H1 (cell line): ENCODE measurements around the gene C1QTNF7. TPM values are rescaled to one million over a fixed set of nuclear protein-coding genes. Genes with fewer than 3 reads are reported as not detected.

Experiments used
- CTCF ChIA-PET: fragments of 300-600 bp; sonication (Branson Sonifier 250); formaldehyde crosslinking; loops from one replicate; lab custom pipeline; 2021; ENCODE audit not compliant: partially characterized antibody; lab: Charles Lee
- POLR2A ChIA-PET: fragments of 300-600 bp; sonication (Branson Sonifier 250); formaldehyde crosslinking; loops from one replicate; lab custom pipeline; 2021; ENCODE audit warnings: inconsistent platforms; ENCODE audit not compliant: partially characterized antibody; lab: Charles Lee
- DNase-seq, 2 experiments: peaks; one replicate each; pipeline versions ENCODE4 v3.0.0 to v3.0.0-alpha.2; 2010 to 2022; ENCODE audit warnings: low spot score in 2 of 2, low read depth in 1 of 2, mixed read lengths in 1 of 2
- FAIRE-seq: peaks from 2 replicates; lab custom pipeline; 2011; peaks lifted over from hg19 to GRCh38; lab: Jason Lieb, UNC
- H2AFZ ChIP-seq: 2 replicates; pipeline ENCODE4 v1.8.1; 2012; ENCODE audit warnings: low read length, inconsistent platforms
- H2AK5ac ChIP-seq: 2 replicates; pipeline ENCODE4 v1.6.1; 2013; ENCODE audit warnings: low read depth, low read length
- H2BK120ac ChIP-seq: replicated peaks from 2 replicates; pipeline ENCODE3; 2013; ENCODE audit warnings: low read depth, low read length, inconsistent platforms
- H2BK12ac ChIP-seq: 2 replicates; pipeline ENCODE4 v1.6.1; 2013; ENCODE audit warnings: low read depth, low read length
- H2BK15ac ChIP-seq: 2 replicates; pipeline ENCODE4 v1.6.1; 2013; ENCODE audit warnings: low read length
- H2BK20ac ChIP-seq: 2 replicates; pipeline ENCODE4 v1.6.1; 2013; ENCODE audit warnings: low read length
- H2BK5ac ChIP-seq: 2 replicates; pipeline ENCODE4 v1.6.1; 2013; ENCODE audit warnings: low read depth, low read length
- H3K14ac ChIP-seq: 2 replicates; pipeline ENCODE4 v1.6.1; 2013; ENCODE audit warnings: inconsistent platforms; ENCODE audit not compliant: insufficient read length
- H3K18ac ChIP-seq: 2 replicates; pipeline ENCODE4 v1.6.1; 2013; ENCODE audit warnings: low read length; ENCODE audit errors: extremely low read depth
- H3K23ac ChIP-seq: 2 replicates; pipeline ENCODE4 v1.6.1; 2013; ENCODE audit warnings: inconsistent platforms; ENCODE audit not compliant: insufficient read length
- H3K23me2 ChIP-seq: 2 replicates; pipeline ENCODE4 v1.6.1; 2013; ENCODE audit warnings: low read depth, low read length
- H3K27ac ChIP-seq: 2 replicates; pipeline ENCODE4 v1.6.1; 2011; ENCODE audit warnings: low read depth, low read length, inconsistent platforms
- H3K27me3 ChIP-seq, 4 experiments: replicated peaks in 1 of 4; 1 replicate in 1 of 4; 2 replicates in 3 of 4; pipeline versions ENCODE4 v1.6.1 to v1.8.1; 2011 to 2013; ENCODE audit warnings: low read length in 3 of 4, mild to moderate bottlenecking in 3 of 4, inconsistent platforms in 2 of 4, mixed read lengths in 2 of 4, moderate library complexity in 1 of 4; ENCODE audit not compliant: control insufficient read depth in 3 of 4, insufficient read depth in 3 of 4; ENCODE audit errors: extremely low read depth in 1 of 4
- H3K36me3 ChIP-seq, 4 experiments: 2 replicates each; pipeline versions ENCODE4 v1.6.1 to v1.8.1; 2011 to 2013; ENCODE audit warnings: mild to moderate bottlenecking in 4 of 4, low read length in 3 of 4, moderate library complexity in 2 of 4, control low read depth in 1 of 4, inconsistent platforms in 1 of 4; ENCODE audit not compliant: insufficient read depth in 4 of 4, control insufficient read depth in 2 of 4
- H3K4ac ChIP-seq: replicated peaks from 2 replicates; pipeline ENCODE3; 2013; ENCODE audit warnings: low read length, low read depth, mixed read lengths, inconsistent platforms; ENCODE audit not compliant: insufficient read length
- H3K4me1 ChIP-seq, 4 experiments: replicated peaks in 1 of 4; 1 replicate in 1 of 4; 2 replicates in 3 of 4; pipeline versions ENCODE4 v1.6.1 to v1.8.1; 2011 to 2013; ENCODE audit warnings: low read length in 3 of 4, inconsistent platforms in 2 of 4, mixed read lengths in 1 of 4; ENCODE audit not compliant: insufficient read depth in 4 of 4, control insufficient read depth in 3 of 4
- H3K4me2 ChIP-seq, 2 experiments: 2 replicates each; pipeline versions ENCODE4 v1.6.1 to v1.8.1; 2011 to 2013; ENCODE audit warnings: low read depth in 2 of 2, low read length in 2 of 2, control low read depth in 1 of 2, inconsistent platforms in 1 of 2, mild to moderate bottlenecking in 1 of 2; ENCODE audit not compliant: insufficient read depth in 1 of 2
- H3K4me3 ChIP-seq, 4 experiments: fragments of 200-600, 300-600 bp in 1 of 4; sonication (generic), shearing (Covaris generic), sonication (Bioruptor Twin) in 1 of 4; 2 replicates each; pipeline versions ENCODE4 v1.5.1 to v1.8.1; 2011 to 2016; ENCODE audit warnings: low read length in 4 of 4, low read depth in 3 of 4, control low read depth in 2 of 4, inconsistent platforms in 2 of 4, mild to moderate bottlenecking in 2 of 4, mixed read lengths in 1 of 4, moderate library complexity in 1 of 4; ENCODE audit not compliant: insufficient read depth in 2 of 4; ENCODE audit errors: extremely low read depth in 1 of 4
- H3K56ac ChIP-seq: replicated peaks from 2 replicates; pipeline ENCODE3; 2013; ENCODE audit warnings: low read depth, mild to moderate bottlenecking, mixed read lengths, low read length, inconsistent platforms; ENCODE audit not compliant: insufficient read length
- H3K79me1 ChIP-seq: 2 replicates; pipeline ENCODE4 v1.6.1; 2013; ENCODE audit warnings: low read depth, low read length, control low read depth
- H3K79me2 ChIP-seq, 2 experiments: 2 replicates each; pipeline versions ENCODE4 v1.6.1 to v1.8.1; 2012 to 2013; ENCODE audit warnings: low read length in 2 of 2, mild to moderate bottlenecking in 2 of 2, inconsistent platforms in 1 of 2; ENCODE audit not compliant: insufficient read depth in 2 of 2, control insufficient read depth in 1 of 2
- H3K9ac ChIP-seq, 4 experiments: replicated peaks in 1 of 4; 1 replicate in 1 of 4; 2 replicates in 3 of 4; pipeline versions ENCODE4 v1.6.1 to v1.8.1; 2011 to 2013; ENCODE audit warnings: low read depth in 3 of 4, low read length in 3 of 4, control low read depth in 2 of 4, mild to moderate bottlenecking in 2 of 4, moderate library complexity in 2 of 4, inconsistent platforms in 1 of 4; ENCODE audit errors: extremely low read depth in 1 of 4
- H3K9me3 ChIP-seq, 2 experiments: 2 replicates each; pipeline versions ENCODE4 v1.6.1 to v1.8.1; 2012 to 2013; ENCODE audit warnings: mild to moderate bottlenecking in 2 of 2, moderate library complexity in 2 of 2, control low read depth in 1 of 2, inconsistent platforms in 1 of 2, low read depth in 1 of 2, low read length in 1 of 2, mixed read lengths in 1 of 2; ENCODE audit not compliant: insufficient read depth in 2 of 2
- H4K20me1 ChIP-seq, 2 experiments: replicated peaks in 1 of 2; 2 replicates each; pipeline versions ENCODE3 to v1.8.1; 2011 to 2013; ENCODE audit warnings: inconsistent platforms in 2 of 2, low read length in 2 of 2, mild to moderate bottlenecking in 1 of 2; ENCODE audit not compliant: insufficient read depth in 2 of 2, control insufficient read depth in 1 of 2
- H4K5ac ChIP-seq: 2 replicates; pipeline ENCODE4 v1.6.1; 2013; ENCODE audit warnings: low read length, low read depth, mixed read lengths, inconsistent platforms; ENCODE audit not compliant: insufficient read length
- H4K8ac ChIP-seq: 2 replicates; pipeline ENCODE4 v1.8.0; 2013; ENCODE audit warnings: mild to moderate bottlenecking, moderate library complexity, low read length, inconsistent platforms; ENCODE audit not compliant: insufficient read depth; ENCODE audit errors: extremely low read depth
- H4K91ac ChIP-seq: replicated peaks from 2 replicates; pipeline ENCODE3; 2013; ENCODE audit warnings: low read length, mixed read lengths, inconsistent platforms; ENCODE audit not compliant: insufficient read length
- CEBPB ChIP-seq: IDR thresholded peaks from 2 replicates; pipeline ENCODE4 v1.6.1; 2012; ENCODE audit warnings: low read depth, low read length
- CHD2 ChIP-seq: IDR thresholded peaks from 2 replicates; pipeline ENCODE4 v1.6.1; 2012; ENCODE audit warnings: low read length, improper control_type of control experiment
- EGR1 ChIP-seq: IDR thresholded peaks from 2 replicates; pipeline ENCODE4 v1.6.1; 2011; ENCODE audit warnings: low read depth, low read length, borderline replicate concordance
- KDM1A ChIP-seq: fragments of 200-600, 300-600 bp; sonication (generic); IDR thresholded peaks from 2 replicates; pipeline ENCODE4 v1.7.1; 2016; ENCODE audit warnings: mild to moderate bottlenecking, low read length, borderline replicate concordance
- KDM4A ChIP-seq: IDR thresholded peaks from one replicate; pipeline ENCODE4 v1.7.1; 2012; ENCODE audit warnings: low read depth, mild to moderate bottlenecking, moderate library complexity, low read length, inconsistent platforms; ENCODE audit not compliant: severe bottlenecking
- RAD21 ChIP-seq, 2 experiments: IDR thresholded peaks in 1 of 2; conservative IDR thresholded peaks in 1 of 2; 2 replicates each; pipeline ENCODE4 v1.6.1; 2011; ENCODE audit warnings: low read depth in 2 of 2, low read length in 2 of 2, improper control_type of control experiment in 1 of 2, inconsistent platforms in 1 of 2, mild to moderate bottlenecking in 1 of 2, moderate library complexity in 1 of 2
- SIRT6 ChIP-seq: IDR thresholded peaks from one replicate; pipeline ENCODE4 v1.7.1; 2012; ENCODE audit warnings: low read length, inconsistent platforms
- TAF1 ChIP-seq: IDR thresholded peaks from 2 replicates; pipeline ENCODE4 v1.6.1; 2011; ENCODE audit warnings: mild to moderate bottlenecking, low read depth, low read length
- ZNF274 ChIP-seq: IDR thresholded peaks from 2 replicates; pipeline ENCODE4 v1.7.0; 2012; ENCODE audit warnings: low read length, borderline replicate concordance; ENCODE audit errors: extremely low read depth
- WGBS, 2 experiments: shearing (Covaris generic) in 1 of 2; methylation state at CpG; one replicate each; pipeline versions ENCODE4 v1.1.6 to v1.1.7; 2013 to 2015; ENCODE audit warnings: low lambda C conversion rate in 2 of 2, mixed read lengths in 2 of 2, inconsistent platforms in 1 of 2, low coverage in 1 of 2, missing lambda C conversion rate in 1 of 2; ENCODE audit not compliant: insufficient replicate concordance in 2 of 2, insufficient coverage in 1 of 2, insufficient read length in 1 of 2; ENCODE audit errors: extremely low coverage in 1 of 2, missing lambda C conversion rate in 1 of 2; 5-methylcytosine and 5-hydroxymethylcytosine counted together
- polyA plus RNA-seq, 7 experiments: library from polyadenylated mRNA; depleted of rRNA in 3 of 7; stranded (reverse) in 5 of 7; unstranded in 2 of 7; fragments of >200 nt in 5 of 7; fragments of 200-250 nt in 2 of 7; gene quantifications; 1 replicate in 5 of 7; 2 replicates in 1 of 7; 4 replicates in 1 of 7; pipeline versions ENCODE4 v1.2.1 to v1.2.3, GENCODE V29; 2011 to 2013; ENCODE audit warnings: missing spikeins in 2 of 7, mixed read lengths in 2 of 7
- total RNA-seq: library from RNA; stranded (reverse); fragmentation: NEBNext Ultra II Directional; extraction: Animal tissue kit (Norgen Biotek cat#: 25700); gene quantifications from 2 replicates; pipeline ENCODE4 v1.2.1, GENCODE V29; 2021
- TF ChIP-seq, protein P1 (sequence below): IDR thresholded peaks from 2 replicates; pipeline ENCODE4 v1.6.1; 2012; ENCODE audit warnings: low read length, inconsistent platforms

Gene C1QTNF7
- total and polyA plus RNA-seq, 2 of the 8 experiments (the other 6 are each of a cell fraction or from before 2014, with no cell fraction given): not detected

GRCh38 chr4:15458616-15459015, 30.8 kb downstream of the C1QTNF7 start:
- CTCF ChIA-PET: interaction anchor here (1.1 to 6.6 kb wide), 20 partner anchors 12 to 424 kb away, joined by 3 to 72 read pairs (median 6); partner anchors contain the start of gene CC2D2A
- no peaks in the 10 kb centered on the region for H3K9me3 ChIP-seq
- TF ChIP-seq RAD21 (IDR thresholded peaks at IDR 0.05 in 1 of 2, conservative IDR thresholded peaks at IDR 0.05 in 1 of 2; ENCODE audit: low read depth in 2 of 2, low read length in 2 of 2) (no peak), KDM4A (no peak), CEBPB (no peak), KDM1A (no peak), CHD2 (no peak), EGR1 (no peak), TAF1 (no peak), ZNF274 (no peak), SIRT6 (no peak)
- TF ChIP-seq, protein P1, sequence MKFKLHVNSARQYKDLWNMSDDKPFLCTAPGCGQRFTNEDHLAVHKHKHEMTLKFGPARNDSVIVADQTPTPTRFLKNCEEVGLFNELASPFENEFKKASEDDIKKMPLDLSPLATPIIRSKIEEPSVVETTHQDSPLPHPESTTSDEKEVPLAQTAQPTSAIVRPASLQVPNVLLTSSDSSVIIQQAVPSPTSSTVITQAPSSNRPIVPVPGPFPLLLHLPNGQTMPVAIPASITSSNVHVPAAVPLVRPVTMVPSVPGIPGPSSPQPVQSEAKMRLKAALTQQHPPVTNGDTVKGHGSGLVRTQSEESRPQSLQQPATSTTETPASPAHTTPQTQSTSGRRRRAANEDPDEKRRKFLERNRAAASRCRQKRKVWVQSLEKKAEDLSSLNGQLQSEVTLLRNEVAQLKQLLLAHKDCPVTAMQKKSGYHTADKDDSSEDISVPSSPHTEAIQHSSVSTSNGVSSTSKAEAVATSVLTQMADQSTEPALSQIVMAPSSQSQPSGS: no peak

More at GRCh38 chr4:15458616-15459015, 30.8 kb downstream of the C1QTNF7 start:
- H3K27me3 ChIP-seq: no peaks in the 10 kb centered on the region
- FAIRE-seq (no peak), DNase-seq (no peak)
- no peak overlapping the region for H3K56ac ChIP-seq
- H3K27ac ChIP-seq: no peak overlapping the region
- H3K23ac ChIP-seq: no peak overlapping the region
- H3K14ac ChIP-seq: no peak overlapping the region
- H4K20me1 ChIP-seq: no peaks in the 10 kb centered on the region
- H2BK15ac ChIP-seq: no peak overlapping the region
- H2BK12ac ChIP-seq: no peak overlapping the region
- no peak overlapping the region for H3K4me2 ChIP-seq
- no peaks in the 10 kb centered on the region for H3K79me2 ChIP-seq
- no peak overlapping the region for H2BK120ac ChIP-seq
- H3K79me1 ChIP-seq: no peaks in the 10 kb centered on the region
- no peak overlapping the region for H2AK5ac ChIP-seq
- POLR2A ChIA-PET: no interaction called here
- no peaks in the 10 kb centered on the region for H3K36me3 ChIP-seq
- H3K9ac ChIP-seq: no peak overlapping the region
- H3K4me3 ChIP-seq: no peak overlapping the region
- no peak overlapping the region for H4K8ac ChIP-seq
- H3K18ac ChIP-seq: no peak overlapping the region
- no peak overlapping the region for H3K4ac ChIP-seq
- H3K4me1 ChIP-seq: no peaks in the 10 kb centered on the region
- 88% methylated on average over 2 of the region's 2 CpGs; no CpG with 5 or more reads in 1 of the 2 experiments for WGBS, 2 experiments
- no peak overlapping the region for H2BK20ac ChIP-seq
- H2AFZ ChIP-seq: no peak overlapping the region
- H4K5ac ChIP-seq: no peak overlapping the region
- H4K91ac ChIP-seq: no peak overlapping the region
- H2BK5ac ChIP-seq: no peak overlapping the region
- no peaks in the 10 kb centered on the region for H3K23me2 ChIP-seq
